PC-9 (cell line): ENCODE results near the gene GFAP.

Experiments
- EZH2 ChIP-seq: fragments of 200-600 bp; sonication (generic); IDR thresholded peaks from 2 replicates; pipeline ENCODE4 v1.8.0; 2017; ENCODE audit warnings: antibody characterized with exemption, low read depth
- TF ChIP-seq, protein P1 (sequence below): fragments of 200-600 bp; sonication (generic); conservative IDR thresholded peaks from 2 replicates; pipeline ENCODE4 v1.6.1; 2017; ENCODE audit warnings: mixed run types, antibody characterized with exemption, mild to moderate bottlenecking, moderate library complexity

DNA sequence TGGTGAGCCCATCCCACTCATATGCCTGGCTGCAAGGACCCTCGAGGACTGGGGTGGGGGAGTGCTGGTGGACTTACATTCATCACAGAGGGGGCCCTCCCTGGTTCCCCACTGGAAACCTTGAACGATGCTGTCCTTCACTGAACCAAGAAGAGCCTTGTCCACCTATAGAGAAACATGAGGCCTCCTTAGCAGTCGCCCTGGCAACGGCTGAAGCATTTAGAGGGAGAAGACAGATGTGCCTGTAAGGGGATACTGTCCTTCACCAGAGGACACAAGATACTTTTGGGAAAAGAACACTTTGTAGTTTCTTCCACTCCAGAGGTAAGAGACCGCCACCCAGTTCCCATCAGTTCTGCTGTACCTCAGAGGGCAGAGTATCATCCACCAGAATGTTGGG is 61.1 kb downstream of the GFAP start:
- TF ChIP-seq, protein P1, sequence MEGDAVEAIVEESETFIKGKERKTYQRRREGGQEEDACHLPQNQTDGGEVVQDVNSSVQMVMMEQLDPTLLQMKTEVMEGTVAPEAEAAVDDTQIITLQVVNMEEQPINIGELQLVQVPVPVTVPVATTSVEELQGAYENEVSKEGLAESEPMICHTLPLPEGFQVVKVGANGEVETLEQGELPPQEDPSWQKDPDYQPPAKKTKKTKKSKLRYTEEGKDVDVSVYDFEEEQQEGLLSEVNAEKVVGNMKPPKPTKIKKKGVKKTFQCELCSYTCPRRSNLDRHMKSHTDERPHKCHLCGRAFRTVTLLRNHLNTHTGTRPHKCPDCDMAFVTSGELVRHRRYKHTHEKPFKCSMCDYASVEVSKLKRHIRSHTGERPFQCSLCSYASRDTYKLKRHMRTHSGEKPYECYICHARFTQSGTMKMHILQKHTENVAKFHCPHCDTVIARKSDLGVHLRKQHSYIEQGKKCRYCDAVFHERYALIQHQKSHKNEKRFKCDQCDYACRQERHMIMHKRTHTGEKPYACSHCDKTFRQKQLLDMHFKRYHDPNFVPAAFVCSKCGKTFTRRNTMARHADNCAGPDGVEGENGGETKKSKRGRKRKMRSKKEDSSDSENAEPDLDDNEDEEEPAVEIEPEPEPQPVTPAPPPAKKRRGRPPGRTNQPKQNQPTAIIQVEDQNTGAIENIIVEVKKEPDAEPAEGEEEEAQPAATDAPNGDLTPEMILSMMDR = no peak
- no peak for TF ChIP-seq EZH2
